HepG2 (cell line): Measurements from ENCODE around the gene JMJD8. TPM values are rescaled to one million over a fixed set of nuclear protein-coding genes. Genes with fewer than 3 reads are reported as not detected.

ENCODE experiments used
- HOXA7 ChIP-seq: sonication (generic); formaldehyde crosslinking; IDR thresholded peaks from 2 replicates; pipeline ENCODE4 v1.8.1; 2022; ENCODE audit warnings: mild to moderate bottlenecking, missing genetic modification reagents, moderate library complexity
- polyA plus RNA-seq, 8 experiments: library from polyadenylated mRNA; depleted of rRNA in 3 of 8; stranded (reverse) in 7 of 8; unstranded in 1 of 8; fragments of >200 nt; fragmentation: Illumina TruSeq in 4 of 8; extraction: Trizol in 4 of 8; gene quantifications; 2 replicates each; pipeline versions ENCODE4 v1.2.1 to v1.2.3, GENCODE V29; 2011 to 2016; ENCODE audit warnings: low read depth in 4 of 8, missing spikeins in 1 of 8, mixed read lengths in 1 of 8; ENCODE audit not compliant: insufficient read depth in 1 of 8
- total RNA-seq, 5 experiments: library from RNA; depleted of rRNA; stranded (reverse); fragments of >200 nt; fragmentation: Illumina TruSeq; extraction: Trizol; gene quantifications; 2 replicates each; pipeline ENCODE4 v1.2.3, GENCODE V29; 2016; ENCODE audit warnings: low read depth in 1 of 5
- TF ChIP-seq, protein P1 (sequence below): sonication (generic); formaldehyde crosslinking; IDR thresholded peaks from 2 replicates; pipeline ENCODE4 v1.4.0; 2020; ENCODE audit warnings: missing genetic modification reagents, borderline replicate concordance
- TF ChIP-seq, protein P2 (sequence below): sonication (generic); formaldehyde crosslinking; IDR thresholded peaks from 2 replicates; pipeline ENCODE4 v1.4.0; 2020; ENCODE audit warnings: missing genetic modification reagents, borderline replicate concordance
- TF ChIP-seq, protein P3 (sequence below): sonication (generic); formaldehyde crosslinking; IDR thresholded peaks from 2 replicates; pipeline ENCODE4 v1.5.0; 2020; ENCODE audit warnings: mild to moderate bottlenecking, missing genetic modification reagents

Gene JMJD8
- total and polyA plus RNA-seq, 2 of the 13 experiments (the other 11 are each of a cell fraction or from before 2014, with no cell fraction given), result 2.6 to 11.8 TPM

DNA sequence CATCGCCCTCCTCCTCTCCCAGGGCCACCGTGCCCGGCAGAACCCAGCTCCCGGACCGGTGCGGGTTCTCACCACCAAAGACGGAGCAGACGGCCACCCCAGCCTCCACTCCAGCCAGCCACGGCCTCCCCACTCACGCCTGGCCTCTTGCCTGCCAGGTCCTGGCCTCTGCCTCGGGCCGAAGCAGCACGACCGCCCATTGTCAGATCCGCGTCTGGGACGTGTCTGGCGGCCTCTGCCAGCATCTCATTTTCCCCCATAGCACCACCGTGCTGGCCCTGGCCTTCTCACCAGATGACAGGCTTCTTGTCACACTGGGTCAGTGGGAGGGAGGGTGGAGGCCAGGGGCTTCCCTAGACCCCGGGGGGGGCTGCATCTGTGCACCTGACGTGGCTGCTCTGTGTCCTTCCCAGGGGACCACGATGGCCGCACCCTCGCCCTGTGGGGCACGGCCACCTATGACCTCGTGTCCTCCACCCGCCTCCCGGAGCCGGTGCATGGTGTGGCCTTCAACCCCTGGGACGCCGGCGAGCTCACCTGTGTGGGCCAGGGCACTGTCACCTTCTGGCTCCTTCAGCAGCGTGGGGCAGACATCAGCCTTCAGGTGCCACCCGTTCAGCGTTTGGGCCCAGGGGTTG is 22.8 kb downstream of the JMJD8 start (continued):
- TF ChIP-seq, protein P1, sequence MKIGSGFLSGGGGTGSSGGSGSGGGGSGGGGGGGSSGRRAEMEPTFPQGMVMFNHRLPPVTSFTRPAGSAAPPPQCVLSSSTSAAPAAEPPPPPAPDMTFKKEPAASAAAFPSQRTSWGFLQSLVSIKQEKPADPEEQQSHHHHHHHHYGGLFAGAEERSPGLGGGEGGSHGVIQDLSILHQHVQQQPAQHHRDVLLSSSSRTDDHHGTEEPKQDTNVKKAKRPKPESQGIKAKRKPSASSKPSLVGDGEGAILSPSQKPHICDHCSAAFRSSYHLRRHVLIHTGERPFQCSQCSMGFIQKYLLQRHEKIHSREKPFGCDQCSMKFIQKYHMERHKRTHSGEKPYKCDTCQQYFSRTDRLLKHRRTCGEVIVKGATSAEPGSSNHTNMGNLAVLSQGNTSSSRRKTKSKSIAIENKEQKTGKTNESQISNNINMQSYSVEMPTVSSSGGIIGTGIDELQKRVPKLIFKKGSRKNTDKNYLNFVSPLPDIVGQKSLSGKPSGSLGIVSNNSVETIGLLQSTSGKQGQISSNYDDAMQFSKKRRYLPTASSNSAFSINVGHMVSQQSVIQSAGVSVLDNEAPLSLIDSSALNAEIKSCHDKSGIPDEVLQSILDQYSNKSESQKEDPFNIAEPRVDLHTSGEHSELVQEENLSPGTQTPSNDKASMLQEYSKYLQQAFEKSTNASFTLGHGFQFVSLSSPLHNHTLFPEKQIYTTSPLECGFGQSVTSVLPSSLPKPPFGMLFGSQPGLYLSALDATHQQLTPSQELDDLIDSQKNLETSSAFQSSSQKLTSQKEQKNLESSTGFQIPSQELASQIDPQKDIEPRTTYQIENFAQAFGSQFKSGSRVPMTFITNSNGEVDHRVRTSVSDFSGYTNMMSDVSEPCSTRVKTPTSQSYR (CRISPR knock-in tag), result no peak
- TF ChIP-seq, protein P2, sequence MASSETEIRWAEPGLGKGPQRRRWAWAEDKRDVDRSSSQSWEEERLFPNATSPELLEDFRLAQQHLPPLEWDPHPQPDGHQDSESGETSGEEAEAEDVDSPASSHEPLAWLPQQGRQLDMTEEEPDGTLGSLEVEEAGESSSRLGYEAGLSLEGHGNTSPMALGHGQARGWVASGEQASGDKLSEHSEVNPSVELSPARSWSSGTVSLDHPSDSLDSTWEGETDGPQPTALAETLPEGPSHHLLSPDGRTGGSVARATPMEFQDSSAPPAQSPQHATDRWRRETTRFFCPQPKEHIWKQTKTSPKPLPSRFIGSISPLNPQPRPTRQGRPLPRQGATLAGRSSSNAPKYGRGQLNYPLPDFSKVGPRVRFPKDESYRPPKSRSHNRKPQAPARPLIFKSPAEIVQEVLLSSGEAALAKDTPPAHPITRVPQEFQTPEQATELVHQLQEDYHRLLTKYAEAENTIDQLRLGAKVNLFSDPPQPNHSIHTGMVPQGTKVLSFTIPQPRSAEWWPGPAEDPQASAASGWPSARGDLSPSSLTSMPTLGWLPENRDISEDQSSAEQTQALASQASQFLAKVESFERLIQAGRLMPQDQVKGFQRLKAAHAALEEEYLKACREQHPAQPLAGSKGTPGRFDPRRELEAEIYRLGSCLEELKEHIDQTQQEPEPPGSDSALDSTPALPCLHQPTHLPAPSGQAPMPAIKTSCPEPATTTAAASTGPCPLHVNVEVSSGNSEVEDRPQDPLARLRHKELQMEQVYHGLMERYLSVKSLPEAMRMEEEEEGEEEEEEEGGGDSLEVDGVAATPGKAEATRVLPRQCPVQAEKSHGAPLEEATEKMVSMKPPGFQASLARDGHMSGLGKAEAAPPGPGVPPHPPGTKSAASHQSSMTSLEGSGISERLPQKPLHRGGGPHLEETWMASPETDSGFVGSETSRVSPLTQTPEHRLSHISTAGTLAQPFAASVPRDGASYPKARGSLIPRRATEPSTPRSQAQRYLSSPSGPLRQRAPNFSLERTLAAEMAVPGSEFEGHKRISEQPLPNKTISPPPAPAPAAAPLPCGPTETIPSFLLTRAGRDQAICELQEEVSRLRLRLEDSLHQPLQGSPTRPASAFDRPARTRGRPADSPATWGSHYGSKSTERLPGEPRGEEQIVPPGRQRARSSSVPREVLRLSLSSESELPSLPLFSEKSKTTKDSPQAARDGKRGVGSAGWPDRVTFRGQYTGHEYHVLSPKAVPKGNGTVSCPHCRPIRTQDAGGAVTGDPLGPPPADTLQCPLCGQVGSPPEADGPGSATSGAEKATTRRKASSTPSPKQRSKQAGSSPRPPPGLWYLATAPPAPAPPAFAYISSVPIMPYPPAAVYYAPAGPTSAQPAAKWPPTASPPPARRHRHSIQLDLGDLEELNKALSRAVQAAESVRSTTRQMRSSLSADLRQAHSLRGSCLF (CRISPR knock-in tag), result no peak
- TF ChIP-seq, protein P3, sequence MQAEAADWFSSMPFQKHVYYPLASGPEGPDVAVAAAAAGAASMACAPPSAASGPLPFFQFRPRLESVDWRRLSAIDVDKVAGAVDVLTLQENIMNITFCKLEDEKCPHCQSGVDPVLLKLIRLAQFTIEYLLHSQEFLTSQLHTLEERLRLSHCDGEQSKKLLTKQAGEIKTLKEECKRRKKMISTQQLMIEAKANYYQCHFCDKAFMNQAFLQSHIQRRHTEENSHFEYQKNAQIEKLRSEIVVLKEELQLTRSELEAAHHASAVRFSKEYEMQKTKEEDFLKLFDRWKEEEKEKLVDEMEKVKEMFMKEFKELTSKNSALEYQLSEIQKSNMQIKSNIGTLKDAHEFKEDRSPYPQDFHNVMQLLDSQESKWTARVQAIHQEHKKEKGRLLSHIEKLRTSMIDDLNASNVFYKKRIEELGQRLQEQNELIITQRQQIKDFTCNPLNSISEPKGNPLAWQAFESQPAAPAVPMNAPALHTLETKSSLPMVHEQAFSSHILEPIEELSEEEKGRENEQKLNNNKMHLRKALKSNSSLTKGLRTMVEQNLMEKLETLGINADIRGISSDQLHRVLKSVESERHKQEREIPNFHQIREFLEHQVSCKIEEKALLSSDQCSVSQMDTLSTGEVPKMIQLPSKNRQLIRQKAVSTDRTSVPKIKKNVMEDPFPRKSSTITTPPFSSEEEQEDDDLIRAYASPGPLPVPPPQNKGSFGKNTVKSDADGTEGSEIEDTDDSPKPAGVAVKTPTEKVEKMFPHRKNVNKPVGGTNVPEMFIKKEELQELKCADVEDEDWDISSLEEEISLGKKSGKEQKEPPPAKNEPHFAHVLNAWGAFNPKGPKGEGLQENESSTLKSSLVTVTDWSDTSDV (CRISPR knock-in tag), result no peak
- no peak for TF ChIP-seq HOXA7 (CRISPR knock-in tag)
